Peyer's patch (tissue), 4 donors: ENCODE data around the gene NPC1. TPM values are rescaled to one million over a fixed set of nuclear protein-coding genes. Genes with fewer than 3 reads are reported as not detected.

Experiments
- DNase-seq, 3 donors: peaks; one replicate each; pipeline ENCODE4 v3.0.0-alpha.2; 2017 to 2019
- H3K27ac ChIP-seq, 4 donors: fragments of 200-600 bp; sonication (generic); one replicate each; pipeline ENCODE4 v1.5.1; 2016 to 2019
- H3K27me3 ChIP-seq, 2 donors: fragments of 200-600 bp; sonication (generic); one replicate each; pipeline ENCODE4 v1.5.1; 2019
- H3K36me3 ChIP-seq, 3 donors: fragments of 200-600 bp; sonication (generic); one replicate each; pipeline ENCODE4 v1.5.1; 2016 to 2019
- H3K4me1 ChIP-seq, 4 donors: fragments of 200-600 bp; sonication (generic); one replicate each; pipeline ENCODE4 v1.5.1; 2016 to 2019
- H3K4me3 ChIP-seq, 4 donors: fragments of 200-600 bp; sonication (generic); 1 replicate in 3 of 4; 2 replicates in 1 of 4; pipeline ENCODE4 v1.5.1; 2016 to 2019; ENCODE audit warnings: mild to moderate bottlenecking in 1 of 4
- H3K9me3 ChIP-seq, 4 donors: fragments of 200-600 bp; sonication (generic); one replicate each; pipeline ENCODE4 v1.5.1; 2016 to 2019; ENCODE audit warnings: mild to moderate bottlenecking in 1 of 4
- POLR2A ChIP-seq, 2 donors: fragments of 450-650 bp; IDR thresholded peaks; one replicate each; pipeline ENCODE4 v1.5.1; 2017; ENCODE audit warnings: antibody characterized with exemption in 2 of 2, mild to moderate bottlenecking in 2 of 2, moderate library complexity in 2 of 2
- total RNA-seq, 4 donors: library from RNA; depleted of rRNA; stranded (reverse); fragments of >200 nt; gene quantifications; one replicate each; pipeline ENCODE4 v1.1.0, GENCODE V29; 2016
- TF ChIP-seq, protein P1 (sequence below), 6 experiments: fragments of 450-650 bp in 4 of 6; fragments of 200-600 bp in 2 of 6; sonication (generic) in 1 of 6; IDR thresholded peaks; one replicate each; pipeline ENCODE4 v1.5.1; 2017 to 2019; ENCODE audit warnings: antibody characterized with exemption in 6 of 6, mild to moderate bottlenecking in 3 of 6, moderate library complexity in 1 of 6

The NPC1 gene
- total RNA-seq, 4 donors from 2014 or later: 62.7 to 80.1 (median 71.3) TPM

DNA sequence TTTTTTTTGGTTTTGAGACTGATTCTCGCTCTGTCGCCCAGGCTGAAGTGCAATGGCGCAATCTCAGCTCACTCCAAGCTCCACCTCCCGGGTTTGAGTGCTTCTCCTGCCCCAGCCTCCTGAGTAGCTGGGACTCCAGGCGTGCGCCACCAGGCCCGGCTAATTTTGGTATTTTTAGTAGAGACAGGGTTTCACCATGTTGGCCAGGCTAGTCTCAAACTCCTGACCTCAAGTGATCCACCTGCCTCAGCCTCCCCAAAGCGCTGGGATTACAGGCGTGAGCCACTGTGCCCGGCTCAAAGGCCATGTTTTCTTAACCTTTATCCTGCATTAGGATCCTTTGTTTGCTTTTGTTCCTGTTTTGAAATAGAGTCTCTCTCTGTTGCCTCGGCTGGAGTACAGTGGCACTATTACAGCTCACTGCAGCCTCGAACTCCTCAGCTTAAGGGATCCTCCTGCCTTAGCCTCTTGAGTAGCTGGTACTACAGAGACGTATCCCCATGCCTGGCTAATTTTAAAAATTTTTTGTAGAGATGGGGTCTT lies 41.0 kb downstream of the NPC1 start:
- H3K36me3 ChIP-seq: peaks cover 0 to 78% (median 3%) of the 10 kb centered on the region in 3 donors
- no peaks in the 10 kb centered on the region for H3K27me3 ChIP-seq
- H3K27ac ChIP-seq: no peak overlapping the region
- no peak overlapping the region for H3K4me3 ChIP-seq
- peaks cover 2 to 5% (median 3%) of the 10 kb centered on the region in 4 donors for H3K4me1 ChIP-seq
- H3K9me3 ChIP-seq: no peaks in the 10 kb centered on the region
- TF ChIP-seq POLR2A (IDR thresholded peaks at IDR 0.05): no peak
- TF ChIP-seq, protein P1, sequence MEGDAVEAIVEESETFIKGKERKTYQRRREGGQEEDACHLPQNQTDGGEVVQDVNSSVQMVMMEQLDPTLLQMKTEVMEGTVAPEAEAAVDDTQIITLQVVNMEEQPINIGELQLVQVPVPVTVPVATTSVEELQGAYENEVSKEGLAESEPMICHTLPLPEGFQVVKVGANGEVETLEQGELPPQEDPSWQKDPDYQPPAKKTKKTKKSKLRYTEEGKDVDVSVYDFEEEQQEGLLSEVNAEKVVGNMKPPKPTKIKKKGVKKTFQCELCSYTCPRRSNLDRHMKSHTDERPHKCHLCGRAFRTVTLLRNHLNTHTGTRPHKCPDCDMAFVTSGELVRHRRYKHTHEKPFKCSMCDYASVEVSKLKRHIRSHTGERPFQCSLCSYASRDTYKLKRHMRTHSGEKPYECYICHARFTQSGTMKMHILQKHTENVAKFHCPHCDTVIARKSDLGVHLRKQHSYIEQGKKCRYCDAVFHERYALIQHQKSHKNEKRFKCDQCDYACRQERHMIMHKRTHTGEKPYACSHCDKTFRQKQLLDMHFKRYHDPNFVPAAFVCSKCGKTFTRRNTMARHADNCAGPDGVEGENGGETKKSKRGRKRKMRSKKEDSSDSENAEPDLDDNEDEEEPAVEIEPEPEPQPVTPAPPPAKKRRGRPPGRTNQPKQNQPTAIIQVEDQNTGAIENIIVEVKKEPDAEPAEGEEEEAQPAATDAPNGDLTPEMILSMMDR (IDR thresholded peaks at IDR 0.05): no peak
- no peak for DNase-seq

DNA sequence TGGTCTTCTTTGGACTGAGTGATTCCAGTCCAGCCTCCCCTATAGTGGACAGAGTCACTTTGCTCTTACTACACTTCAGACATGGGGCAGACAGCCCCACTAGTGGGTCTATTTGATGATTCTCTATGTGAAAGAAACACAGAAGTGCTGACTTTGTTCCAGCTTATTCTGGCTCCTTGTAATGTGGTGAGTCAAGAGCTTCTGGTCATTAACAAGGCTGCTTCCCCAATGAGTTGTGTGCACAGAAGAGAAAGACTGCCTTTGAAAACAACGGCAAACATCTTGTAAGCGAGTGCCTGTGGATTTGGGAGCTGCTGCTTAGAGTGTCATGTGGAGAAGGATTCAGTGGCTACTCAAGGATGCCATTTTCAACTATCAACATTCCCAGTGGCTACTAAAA lies 43.8 kb downstream of the NPC1 start:
- Histone ChIP-seq H3K4me1 (peaks cover 0 to 8% (median 5%) of the 10 kb centered on the region in 4 donors), H3K36me3 (peaks cover 0 to 89% (median 3%) of the 10 kb centered on the region in 3 donors)
- TF ChIP-seq, protein P1 (IDR thresholded peaks at IDR 0.05): no peak
- TF ChIP-seq POLR2A (IDR thresholded peaks at IDR 0.05): no peak

GRCh38 chr18:23541349-23542093 lies 44.8 kb downstream of the NPC1 start:
- H3K9me3 ChIP-seq: no peaks in the 10 kb centered on the region
- H3K4me1 ChIP-seq: peaks cover 0 to 8% (median 4%) of the 10 kb centered on the region in 4 donors
- H3K27ac ChIP-seq: peak overlapping the region in 1 of 4 donors; percentile 21
- H3K27me3 ChIP-seq: no peaks in the 10 kb centered on the region
- no peak for TF ChIP-seq POLR2A (IDR thresholded peaks at IDR 0.05)
- TF ChIP-seq, protein P1 (IDR thresholded peaks at IDR 0.05): no peak
- H3K36me3 ChIP-seq: peaks cover 0 to 89% (median 3%) of the 10 kb centered on the region in 3 donors
- no peak overlapping the region for H3K4me3 ChIP-seq
- DNase-seq: no peak

More for the DNA sequence above, 43.8 kb downstream of the NPC1 start:
- Histone ChIP-seq H3K27ac (no peak overlapping the region), H3K4me3 (no peak overlapping the region), H3K9me3 (no peaks in the 10 kb centered on the region), H3K27me3 (no peaks in the 10 kb centered on the region)
- no peak for DNase-seq

DNA sequence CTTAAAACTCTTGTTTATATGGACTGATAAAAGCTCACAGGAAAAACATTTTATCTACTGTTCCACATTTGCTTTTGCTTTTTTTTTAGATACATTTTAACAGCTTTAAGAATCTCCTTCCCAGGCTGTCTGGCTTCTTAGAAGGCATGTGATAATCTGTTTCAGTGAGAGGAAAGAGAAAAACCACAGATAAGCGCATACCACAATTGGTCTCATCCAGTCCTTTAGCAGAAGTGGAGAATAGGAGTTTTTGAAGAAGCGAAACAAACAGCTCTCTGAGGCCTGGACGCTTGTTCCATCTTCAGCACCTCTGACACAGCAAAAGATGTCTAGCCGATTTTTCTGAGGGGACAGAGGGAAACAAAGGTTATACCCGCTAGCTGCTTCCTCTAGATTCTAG lies 45.4 kb downstream of the NPC1 start:
- Histone ChIP-seq H3K4me3 (no peak overlapping the region), H3K36me3 (peaks cover 0 to 93% (median 3%) of the 10 kb centered on the region in 3 donors), H3K27me3 (no peaks in the 10 kb centered on the region), H3K4me1 (peaks cover 0 to 8% (median 4%) of the 10 kb centered on the region in 4 donors), H3K27ac (peak overlapping the region in 1 of 4 donors; percentile 21), H3K9me3 (no peaks in the 10 kb centered on the region)
- TF ChIP-seq, protein P1 (IDR thresholded peaks at IDR 0.05): no peak
- no peak for TF ChIP-seq POLR2A (IDR thresholded peaks at IDR 0.05)
- DNase-seq: peak in 1 of 3 donors; percentile 31

- Histone ChIP-seq H3K4me3 (no peak overlapping the region), H3K9me3 (no peaks in the 10 kb centered on the region), H3K27ac (peak overlapping the region in 1 of 4 donors; percentile 24), H3K36me3 (peaks cover 0 to 99% (median 3%) of the 10 kb centered on the region in 3 donors), H3K27me3 (no peaks in the 10 kb centered on the region), H3K4me1 (peaks cover 0 to 8% (median 4%) of the 10 kb centered on the region in 4 donors)
- TF ChIP-seq, protein P1 (IDR thresholded peaks at IDR 0.05): no peak
- no peak for TF ChIP-seq POLR2A (IDR thresholded peaks at IDR 0.05)
- no peak for DNase-seq
Measured at GRCh38 chr18:23539911-23540525, 46.3 kb downstream of the NPC1 start.
